DOHH2 (cell line): ENCODE measurements around the gene DLK1.

Experiments used
- H3F3A ChIP-seq: fragments of 200-600 bp; sonication (generic), shearing (Covaris generic); 2 replicates; pipeline ENCODE4 v1.6.0; 2016; ENCODE audit warnings: antibody characterized with exemption, mild to moderate bottlenecking; ENCODE audit not compliant: control insufficient read depth, insufficient read depth
- H3K27ac ChIP-seq: fragments of 200-600 bp; sonication (generic); 2 replicates; pipeline ENCODE4 v1.5.1; 2014; ENCODE audit warnings: low read depth, mild to moderate bottlenecking, low read length, moderate library complexity
- H3K27me3 ChIP-seq: fragments of 200-600 bp; sonication (generic); 2 replicates; pipeline ENCODE4 v1.6.1; 2014; ENCODE audit warnings: mild to moderate bottlenecking, low read length, mixed read lengths; ENCODE audit not compliant: control insufficient read depth
- H3K36me3 ChIP-seq: fragments of 200-600 bp; sonication (generic); 2 replicates; pipeline ENCODE4 v1.6.1; 2014; ENCODE audit warnings: mild to moderate bottlenecking, low read length, moderate library complexity, mixed read lengths; ENCODE audit not compliant: control insufficient read depth
- H3K4me1 ChIP-seq: fragments of 200-600 bp; sonication (generic); 2 replicates; pipeline ENCODE4 v1.6.1; 2014; ENCODE audit warnings: mild to moderate bottlenecking, low read length, mixed read lengths; ENCODE audit not compliant: control insufficient read depth
- H3K4me2 ChIP-seq: fragments of 200-600 bp; sonication (generic); 2 replicates; pipeline ENCODE4 v1.6.0; 2014; ENCODE audit warnings: mild to moderate bottlenecking, low read length, moderate library complexity
- H3K4me3 ChIP-seq: fragments of 200-600 bp; sonication (generic); 2 replicates; pipeline ENCODE4 v1.5.1; 2014; ENCODE audit warnings: mild to moderate bottlenecking, low read length, mixed read lengths
- H3K79me2 ChIP-seq: fragments of 200-600 bp; sonication (generic); 2 replicates; pipeline ENCODE4 v1.6.1; 2014; ENCODE audit warnings: mild to moderate bottlenecking, low read length, mixed read lengths; ENCODE audit not compliant: control insufficient read depth
- H3K9me2 ChIP-seq: fragments of 200-600 bp; sonication (generic); replicated peaks from 2 replicates; pipeline ENCODE4 v1.6.1; 2014; ENCODE audit warnings: mild to moderate bottlenecking, low read length, mixed read lengths; ENCODE audit not compliant: control insufficient read depth
- H3K9me3 ChIP-seq: fragments of 200-600 bp; sonication (generic); 2 replicates; pipeline ENCODE4 v1.6.1; 2014; ENCODE audit warnings: antibody characterized with exemption, low read length, mixed read lengths; ENCODE audit not compliant: control insufficient read depth, insufficient read depth
- H4K20me1 ChIP-seq: fragments of 200-600 bp; sonication (generic); 2 replicates; pipeline ENCODE4 v1.6.0; 2014; ENCODE audit warnings: low read depth, mild to moderate bottlenecking, antibody characterized with exemption, low read length, moderate library complexity; ENCODE audit not compliant: control insufficient read depth, insufficient read depth
- EZH2phosphoT487 ChIP-seq: fragments of 200-600 bp; sonication (generic); IDR thresholded peaks from 2 replicates; pipeline ENCODE4 v1.6.1; 2017; ENCODE audit warnings: borderline replicate concordance, mild to moderate bottlenecking, antibody characterized with exemption, low read length, moderate library complexity, mixed read lengths
- TF ChIP-seq, protein P1 (sequence below): fragments of 200-600 bp; sonication (generic); IDR thresholded peaks from one replicate; pipeline ENCODE4 v1.5.1; 2014; ENCODE audit warnings: antibody characterized with exemption, mild to moderate bottlenecking, low read depth, low read length; ENCODE audit not compliant: poor library complexity, severe bottlenecking

DLK1 gene

GRCh38 chr14:100784523-100785337 lies 58.0 kb downstream of the DLK1 start:
- no peaks in the 10 kb centered on the region for H3K36me3 ChIP-seq
- no peaks in the 10 kb centered on the region for H4K20me1 ChIP-seq
- no peaks in the 10 kb centered on the region for H3K27me3 ChIP-seq
- TF ChIP-seq, protein P1, sequence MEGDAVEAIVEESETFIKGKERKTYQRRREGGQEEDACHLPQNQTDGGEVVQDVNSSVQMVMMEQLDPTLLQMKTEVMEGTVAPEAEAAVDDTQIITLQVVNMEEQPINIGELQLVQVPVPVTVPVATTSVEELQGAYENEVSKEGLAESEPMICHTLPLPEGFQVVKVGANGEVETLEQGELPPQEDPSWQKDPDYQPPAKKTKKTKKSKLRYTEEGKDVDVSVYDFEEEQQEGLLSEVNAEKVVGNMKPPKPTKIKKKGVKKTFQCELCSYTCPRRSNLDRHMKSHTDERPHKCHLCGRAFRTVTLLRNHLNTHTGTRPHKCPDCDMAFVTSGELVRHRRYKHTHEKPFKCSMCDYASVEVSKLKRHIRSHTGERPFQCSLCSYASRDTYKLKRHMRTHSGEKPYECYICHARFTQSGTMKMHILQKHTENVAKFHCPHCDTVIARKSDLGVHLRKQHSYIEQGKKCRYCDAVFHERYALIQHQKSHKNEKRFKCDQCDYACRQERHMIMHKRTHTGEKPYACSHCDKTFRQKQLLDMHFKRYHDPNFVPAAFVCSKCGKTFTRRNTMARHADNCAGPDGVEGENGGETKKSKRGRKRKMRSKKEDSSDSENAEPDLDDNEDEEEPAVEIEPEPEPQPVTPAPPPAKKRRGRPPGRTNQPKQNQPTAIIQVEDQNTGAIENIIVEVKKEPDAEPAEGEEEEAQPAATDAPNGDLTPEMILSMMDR: no peak
- no peak for TF ChIP-seq EZH2phosphoT487
- H3K4me3 ChIP-seq: no peak overlapping the region
- no peaks in the 10 kb centered on the region for H3K9me3 ChIP-seq
- no peak overlapping the region for H3K27ac ChIP-seq
- H3F3A ChIP-seq: no peaks in the 10 kb centered on the region
- H3K4me1 ChIP-seq: no peaks in the 10 kb centered on the region
- no peak overlapping the region for H3K4me2 ChIP-seq
- H3K9me2 ChIP-seq: no peaks in the 10 kb centered on the region
- no peaks in the 10 kb centered on the region for H3K79me2 ChIP-seq

GRCh38 chr14:100785338-100785615 lies 58.6 kb downstream of the DLK1 start:
- Histone ChIP-seq H3K9me2 (no peaks in the 10 kb centered on the region), H3K4me2 (no peak overlapping the region), H3K9me3 (no peaks in the 10 kb centered on the region), H3K27ac (no peak overlapping the region), H4K20me1 (no peaks in the 10 kb centered on the region), H3K79me2 (no peaks in the 10 kb centered on the region), H3K4me3 (no peak overlapping the region), H3F3A (no peaks in the 10 kb centered on the region), H3K36me3 (no peaks in the 10 kb centered on the region), H3K4me1 (no peaks in the 10 kb centered on the region), H3K27me3 (no peaks in the 10 kb centered on the region)
- TF ChIP-seq, protein P1: no peak
- no peak for TF ChIP-seq EZH2phosphoT487

GRCh38 chr14:100785626-100786025 lies 58.9 kb downstream of the DLK1 start:
- Histone ChIP-seq H3K79me2 (no peaks in the 10 kb centered on the region), H4K20me1 (no peaks in the 10 kb centered on the region), H3F3A (no peaks in the 10 kb centered on the region), H3K9me2 (no peaks in the 10 kb centered on the region), H3K27ac (no peak overlapping the region), H3K4me3 (no peak overlapping the region), H3K36me3 (no peaks in the 10 kb centered on the region), H3K27me3 (no peaks in the 10 kb centered on the region), H3K4me2 (no peak overlapping the region), H3K9me3 (no peaks in the 10 kb centered on the region), H3K4me1 (no peaks in the 10 kb centered on the region)
- TF ChIP-seq, protein P1: no peak
- no peak for TF ChIP-seq EZH2phosphoT487
